Nephron progenitor cell (in vitro differentiated cells): ENCODE measurements around the gene TRIM40.

Experiments
- DNase-seq: peaks from one replicate; pipeline ENCODE4 v3.0.0; 2021
- H3K27ac Mint-ChIP-seq: 2 replicates; pipeline ENCODE4 v1.8.0; 2021; ENCODE audit warnings: mild to moderate bottlenecking, moderate library complexity, mixed read lengths
- H3K27me3 Mint-ChIP-seq: 2 replicates; pipeline ENCODE4 v1.8.0; 2021; ENCODE audit warnings: mild to moderate bottlenecking, low read depth, mixed read lengths; ENCODE audit not compliant: poor library complexity
- H3K36me3 Mint-ChIP-seq: 2 replicates; pipeline ENCODE4 v1.8.0; 2021; ENCODE audit warnings: low read depth, mixed read lengths
- H3K4me1 Mint-ChIP-seq: 2 replicates; pipeline ENCODE4 v1.8.0; 2021; ENCODE audit warnings: mixed read lengths
- H3K4me3 Mint-ChIP-seq: 2 replicates; pipeline ENCODE4 v1.8.0; 2021; ENCODE audit warnings: mild to moderate bottlenecking, moderate library complexity, mixed read lengths
- H3K9me3 Mint-ChIP-seq: 2 replicates; pipeline ENCODE4 v1.8.0; 2021; ENCODE audit warnings: mild to moderate bottlenecking, moderate library complexity, mixed read lengths
- CTCF ChIP-seq: fragments of 200-600 bp; sonication (generic); IDR thresholded peaks from 2 replicates; pipeline ENCODE4 v1.5.0; 2021; ENCODE audit warnings: antibody characterized with exemption

Gene TRIM40

GRCh38 chr6:30180145-30180544 lies 44.2 kb downstream of the TRIM40 start:
- H3K36me3 Mint-ChIP-seq: peaks cover 16% of the 10 kb centered on the region
- no peak overlapping the region for H3K4me3 Mint-ChIP-seq
- TF ChIP-seq CTCF: no peak
- DNase-seq: no peak
- H3K9me3 Mint-ChIP-seq: peaks cover 25% of the 10 kb centered on the region
- no peak overlapping the region for H3K27ac Mint-ChIP-seq
- H3K27me3 Mint-ChIP-seq: peaks cover 42% of the 10 kb centered on the region
- H3K4me1 Mint-ChIP-seq: no peaks in the 10 kb centered on the region

GRCh38 chr6:30184417-30185031 lies 48.6 kb downstream of the TRIM40 start:
- TF ChIP-seq CTCF: no peak
- Mint-ChIP-seq H3K4me3 (no peak overlapping the region), H3K27me3 (no peaks in the 10 kb centered on the region), H3K27ac (no peak overlapping the region), H3K36me3 (peaks cover 52% of the 10 kb centered on the region), H3K9me3 (peaks cover 17% of the 10 kb centered on the region), H3K4me1 (no peaks in the 10 kb centered on the region)
- DNase-seq: no peak

GRCh38 chr6:30185846-30186484 lies 50.0 kb downstream of the TRIM40 start:
- Mint-ChIP-seq H3K27me3 (no peaks in the 10 kb centered on the region), H3K27ac (no peak overlapping the region), H3K36me3 (peaks cover 62% of the 10 kb centered on the region), H3K4me1 (no peaks in the 10 kb centered on the region), H3K4me3 (no peak overlapping the region), H3K9me3 (peaks cover 6% of the 10 kb centered on the region)
- DNase-seq: no peak
- no peak for TF ChIP-seq CTCF

GRCh38 chr6:30188541-30188940 lies 52.6 kb downstream of the TRIM40 start:
- H3K27me3 Mint-ChIP-seq: no peaks in the 10 kb centered on the region
- no peaks in the 10 kb centered on the region for H3K4me1 Mint-ChIP-seq
- TF ChIP-seq CTCF: no peak
- H3K9me3 Mint-ChIP-seq: no peaks in the 10 kb centered on the region
- H3K27ac Mint-ChIP-seq: peak overlapping the region; percentile 20
- DNase-seq: no peak
- no peak overlapping the region for H3K4me3 Mint-ChIP-seq
- H3K36me3 Mint-ChIP-seq: peaks cover 66% of the 10 kb centered on the region

- no peak overlapping the region for H3K4me3 Mint-ChIP-seq
- H3K27me3 Mint-ChIP-seq: no peaks in the 10 kb centered on the region
- no peak overlapping the region for H3K27ac Mint-ChIP-seq
- no peak for TF ChIP-seq CTCF
- H3K4me1 Mint-ChIP-seq: peaks cover 19% of the 10 kb centered on the region
- DNase-seq: no peak
- no peaks in the 10 kb centered on the region for H3K9me3 Mint-ChIP-seq
- H3K36me3 Mint-ChIP-seq: peaks cover 55% of the 10 kb centered on the region
Measured at GRCh38 chr6:30192076-30192475, 56.1 kb downstream of the TRIM40 start.
